Measurements from ENCODE around the gene EML6.
"Not testable (repeated sequence)": the region's sequence is repeated elsewhere in the genome, so short reads cannot be mapped to it uniquely, and the experiment has no call there.

EML6 gene

GRCh38 chr2:54845514-54845913 is 122.1 kb downstream of the EML6 start:
- DNase-seq (ENCODE audit: low read depth) = no peak

DNA sequence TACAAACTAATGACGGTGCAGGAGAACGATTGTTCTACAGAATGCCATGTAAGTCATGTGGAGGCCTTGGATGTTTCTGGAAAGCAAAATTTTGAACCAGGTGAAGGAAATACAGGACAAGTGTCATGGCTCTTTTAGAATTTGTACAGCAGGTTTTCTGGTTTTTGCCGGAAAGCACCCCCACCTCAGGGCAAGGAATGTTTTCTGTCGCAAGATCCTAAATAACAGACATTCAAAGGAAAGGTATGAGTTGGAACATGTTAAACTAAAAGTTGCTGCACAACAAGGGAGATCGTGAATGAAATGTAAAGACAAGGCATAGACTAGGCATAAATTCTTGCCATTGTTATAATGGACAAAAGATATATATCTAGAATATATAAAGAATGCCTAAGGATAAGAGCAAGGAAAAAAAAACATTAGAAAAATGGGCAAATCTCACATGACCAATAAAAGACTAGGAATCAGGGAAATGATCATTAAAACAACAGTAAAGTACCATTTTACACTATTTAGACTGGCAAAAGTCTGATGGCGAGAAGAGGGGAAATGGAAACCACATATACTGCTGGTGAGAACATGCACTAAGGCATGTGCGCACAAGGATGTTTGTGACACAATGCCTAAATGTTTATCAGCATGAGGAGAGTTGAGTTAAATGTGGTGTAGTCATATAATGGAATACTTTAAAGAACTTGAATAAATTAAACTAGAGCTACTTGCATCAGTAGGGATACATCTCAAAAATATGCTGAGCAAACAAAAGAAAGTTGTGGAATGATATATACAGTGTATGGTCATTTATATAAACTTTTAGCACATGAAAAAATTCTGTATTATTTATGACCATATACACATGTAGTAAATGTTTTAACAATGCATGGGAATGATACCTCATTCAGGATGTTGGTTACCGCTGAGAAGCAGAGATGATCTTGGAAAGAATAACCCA is 127.0 kb downstream of the EML6 start:
- no peak for DNase-seq (ENCODE audit: low read depth)

DNA sequence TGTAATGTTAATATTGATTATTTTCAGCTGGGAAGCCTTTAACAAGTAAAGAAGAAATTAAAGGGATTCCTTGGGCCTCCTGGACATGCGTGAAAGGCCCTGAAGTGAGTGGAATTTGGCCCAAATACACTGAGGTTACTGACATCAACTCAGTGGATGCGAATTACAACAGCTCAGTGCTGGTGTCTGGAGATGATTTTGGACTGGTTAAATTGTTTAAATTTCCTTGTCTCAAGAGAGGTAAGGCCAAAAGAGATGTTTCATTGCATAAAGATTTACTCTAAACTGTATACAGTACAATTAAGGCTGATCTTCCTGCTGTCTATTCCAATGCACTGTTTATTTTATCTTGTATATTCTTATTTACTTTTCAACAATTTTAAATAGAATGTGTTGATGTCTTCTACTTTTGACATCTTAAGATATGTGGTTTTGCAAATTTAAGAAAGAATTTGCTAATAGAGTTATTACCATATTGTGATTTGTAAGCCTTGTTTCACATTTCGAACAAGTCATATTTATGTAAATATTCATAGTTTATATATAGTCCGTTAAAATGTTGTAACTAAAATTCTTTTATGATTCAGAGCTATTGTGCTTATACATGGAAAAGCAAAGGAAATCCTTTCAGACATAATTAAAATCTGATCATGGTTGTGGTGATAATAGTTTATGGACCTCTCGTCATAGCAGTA is 130.3 kb downstream of the EML6 start:
- no peak for DNase-seq (ENCODE audit: low read depth)

DNA sequence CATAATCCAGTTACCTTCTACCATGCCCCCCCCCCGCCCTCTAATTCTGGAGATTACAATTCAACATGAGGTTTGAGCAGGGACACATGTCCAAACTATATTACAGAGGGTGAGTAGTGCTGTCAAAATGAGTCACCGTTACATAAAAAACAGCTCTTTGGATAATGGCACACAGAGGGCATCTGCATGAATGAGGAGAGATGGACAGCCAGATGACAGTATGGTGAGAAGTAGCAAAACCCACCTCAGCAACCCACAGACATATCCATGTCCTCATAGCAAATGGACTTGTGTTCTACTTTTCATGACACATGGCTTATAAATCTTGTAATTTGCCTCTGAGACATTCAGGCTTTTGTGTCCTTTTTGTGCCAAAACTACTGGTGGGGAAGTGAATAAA is 132.0 kb downstream of the EML6 start:
- no peak for DNase-seq (ENCODE audit: low read depth)

DNA sequence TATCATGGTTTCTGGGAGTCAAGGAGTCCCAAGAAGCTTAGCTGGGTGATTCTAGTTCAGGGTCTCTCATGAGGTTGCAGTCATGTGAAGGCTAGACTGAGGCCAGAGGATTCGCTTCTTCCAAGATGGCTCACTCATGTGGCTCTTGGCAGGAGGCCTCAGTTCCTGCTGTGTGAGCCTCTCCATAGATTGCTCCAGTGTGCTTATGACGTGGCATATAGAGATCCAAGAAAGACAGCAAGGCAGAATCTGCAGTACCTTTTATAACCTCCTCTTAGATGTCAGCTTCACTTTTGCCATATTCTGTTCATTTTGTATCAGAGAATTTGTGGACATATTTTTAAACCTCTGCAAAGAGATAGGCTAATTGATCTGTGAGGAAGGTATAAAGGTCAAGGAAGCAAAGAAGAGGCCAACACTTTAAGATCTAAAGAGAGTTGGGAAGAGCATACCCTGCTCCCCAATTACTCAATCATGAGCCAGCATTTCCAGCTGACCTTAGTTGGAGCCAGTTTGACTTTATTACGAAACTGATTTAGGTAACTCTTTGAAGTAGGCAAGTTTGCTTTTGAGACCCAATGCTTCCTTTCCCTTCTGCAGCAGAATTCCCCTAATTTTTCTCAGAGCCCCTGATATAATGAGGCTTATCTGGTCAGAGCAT is 134.7 kb downstream of the EML6 start:
- DNase-seq (ENCODE audit: low read depth) = no peak

DNA sequence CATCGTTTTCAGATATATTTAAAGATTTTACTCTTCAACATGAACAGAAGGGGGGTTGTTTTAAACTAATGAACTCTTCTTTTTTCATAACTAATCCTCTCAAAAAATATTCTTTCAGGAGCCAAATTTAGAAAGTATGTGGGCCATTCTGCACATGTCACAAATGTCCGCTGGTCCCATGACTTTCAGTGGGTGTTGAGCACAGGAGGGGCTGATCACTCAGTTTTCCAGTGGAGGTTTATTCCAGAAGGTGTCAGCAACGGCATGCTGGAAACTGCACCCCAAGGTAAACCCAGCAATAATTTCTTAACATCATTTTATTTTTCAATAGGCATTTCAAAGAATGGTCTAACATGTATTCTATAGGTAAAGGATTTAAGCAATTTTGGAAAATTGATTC is 136.0 kb downstream of the EML6 start:
- no peak for DNase-seq (ENCODE audit: low read depth)

DNA sequence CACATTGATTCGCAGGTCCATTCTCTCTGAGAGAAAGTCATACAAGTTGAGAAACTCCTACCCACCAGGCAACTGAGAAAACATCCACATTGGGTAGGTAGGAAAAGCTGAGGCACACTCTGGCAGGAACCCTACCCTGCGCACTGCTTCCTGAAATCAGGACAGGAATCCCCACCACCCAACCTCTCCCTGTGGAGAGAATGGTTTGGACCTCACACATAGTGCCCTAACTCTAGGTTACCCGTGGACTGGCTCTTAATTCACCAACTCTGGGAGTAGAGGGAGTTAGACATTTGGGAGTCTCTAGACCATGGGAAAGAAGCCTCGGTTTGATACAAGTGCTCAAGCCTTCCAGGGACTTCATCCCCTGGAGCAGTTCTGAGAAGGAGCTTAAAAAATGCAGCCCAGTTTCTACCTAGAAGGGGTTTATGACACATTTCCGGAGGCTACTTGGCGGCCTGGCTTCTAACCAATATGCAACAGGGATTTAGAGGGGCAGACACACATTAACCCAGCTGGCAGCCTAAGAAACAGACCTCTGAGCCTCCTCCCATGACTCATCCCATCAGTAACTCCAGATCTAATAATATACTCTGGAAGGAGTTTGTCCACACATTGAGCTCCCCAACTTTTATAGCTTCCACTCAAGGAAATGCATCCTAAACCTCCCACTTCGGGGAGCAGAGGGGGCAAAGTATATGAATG is 136.7 kb downstream of the EML6 start:
- DNase-seq (ENCODE audit: low read depth) = peak; percentile 62

GRCh38 chr2:54862229-54862628 is 138.8 kb downstream of the EML6 start:
- no peak for DNase-seq (ENCODE audit: low read depth)

- no peak for DNase-seq (ENCODE audit: low read depth)
Observed at GRCh38 chr2:54862742-54863141, 139.3 kb downstream of the EML6 start.

GRCh38 chr2:54863660-54864059 is 140.2 kb downstream of the EML6 start:
- DNase-seq (ENCODE audit: low read depth) = no peak

GRCh38 chr2:54864096-54864495 is 140.6 kb downstream of the EML6 start:
- no peak for DNase-seq (ENCODE audit: low read depth)

DNA sequence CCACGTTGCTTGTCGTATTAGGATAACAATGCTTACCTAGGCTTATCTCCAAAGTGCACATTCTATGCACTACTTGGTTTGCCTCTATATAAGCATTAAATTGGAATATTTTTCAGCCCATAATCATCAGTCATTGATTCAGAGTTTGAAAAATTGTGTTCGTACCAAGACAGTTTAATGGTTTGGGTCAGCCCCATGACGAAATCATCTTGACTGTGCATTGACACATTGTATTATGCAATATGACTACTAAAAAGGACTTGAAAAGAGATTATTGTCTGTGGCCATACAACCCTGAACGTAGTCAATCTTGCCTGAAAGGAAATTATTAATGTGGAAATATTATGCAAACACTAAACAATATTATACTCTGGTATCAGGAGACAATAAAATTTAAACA is 141.3 kb downstream of the EML6 start:
- no peak for DNase-seq (ENCODE audit: low read depth)

- DNase-seq (ENCODE audit: low read depth) = no peak
Observed at GRCh38 chr2:54866179-54866578, 142.7 kb downstream of the EML6 start.

DNA sequence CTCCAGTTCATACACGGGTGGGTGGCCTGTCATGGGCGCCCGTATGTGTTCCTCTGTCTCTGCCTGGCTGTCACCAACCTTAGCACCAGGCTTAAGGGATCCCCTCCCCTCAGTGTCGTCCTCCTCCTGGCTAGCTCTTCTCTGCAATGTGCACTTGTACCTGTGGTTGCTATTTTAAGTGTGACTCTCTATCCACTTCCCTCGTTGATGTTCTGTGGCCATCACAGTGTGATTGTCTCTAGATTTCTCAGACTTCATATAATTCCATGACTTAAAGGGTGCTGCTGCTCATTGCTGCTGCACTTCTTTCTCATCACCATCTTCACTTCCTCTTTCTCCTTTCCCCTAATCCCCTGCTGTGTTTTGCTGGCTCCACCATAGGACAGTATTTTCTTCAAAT is 143.4 kb downstream of the EML6 start:
- no peak for DNase-seq (ENCODE audit: low read depth)

DNA sequence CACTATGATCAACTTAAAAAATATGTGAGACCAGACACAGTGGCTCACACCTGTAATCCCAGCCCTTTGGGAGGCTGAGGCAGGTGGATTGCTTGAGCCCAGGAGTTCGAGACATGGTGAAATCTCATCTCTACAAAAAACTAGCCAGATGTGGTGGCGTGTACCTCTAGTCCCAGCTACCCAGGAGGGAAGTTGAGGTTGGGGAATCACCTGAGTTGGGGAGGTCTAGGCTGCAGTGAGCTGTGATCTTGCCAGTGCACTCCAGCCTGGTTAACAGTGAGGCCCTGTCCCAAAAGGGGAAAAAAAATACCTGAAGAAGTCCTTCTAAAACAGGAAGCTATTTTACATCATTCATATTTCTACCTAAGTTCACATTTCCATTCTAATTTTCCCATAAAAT is 144.0 kb downstream of the EML6 start:
- DNase-seq (ENCODE audit: low read depth) = no peak

DNA sequence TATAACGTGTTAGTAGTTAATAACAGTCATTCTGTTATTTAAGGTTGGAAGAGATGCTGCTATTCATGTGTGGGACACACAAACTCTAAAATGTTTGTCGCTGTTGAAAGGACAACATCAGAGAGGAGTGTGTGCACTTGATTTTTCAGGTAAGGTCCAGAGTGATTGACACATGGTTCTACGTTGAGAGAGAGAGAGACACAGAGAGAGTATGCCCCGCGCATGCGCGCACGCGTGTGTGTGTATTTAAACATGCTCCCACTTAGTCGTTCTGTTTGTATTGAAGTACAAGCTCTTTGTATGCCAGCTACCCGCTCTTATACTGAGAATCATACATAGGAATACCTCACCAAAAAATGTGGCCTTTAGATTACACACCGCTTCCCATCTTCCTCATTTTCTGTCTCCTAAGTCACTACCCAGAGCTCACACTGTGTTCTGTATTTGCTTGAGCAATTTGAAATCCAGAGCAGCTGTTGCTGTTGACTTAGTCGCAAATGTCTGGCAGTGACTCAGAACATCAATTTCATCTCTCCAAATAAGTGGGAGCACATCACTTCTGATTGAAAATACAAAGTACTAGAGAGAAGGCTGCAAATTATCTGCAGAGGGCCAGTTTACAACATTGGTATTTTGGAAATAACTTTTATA is 148.1 kb downstream of the EML6 start:
- no peak for DNase-seq (ENCODE audit: low read depth)

- DNase-seq (ENCODE audit: low read depth) = no peak
Observed at GRCh38 chr2:54872780-54873179, 149.3 kb downstream of the EML6 start.

DNA sequence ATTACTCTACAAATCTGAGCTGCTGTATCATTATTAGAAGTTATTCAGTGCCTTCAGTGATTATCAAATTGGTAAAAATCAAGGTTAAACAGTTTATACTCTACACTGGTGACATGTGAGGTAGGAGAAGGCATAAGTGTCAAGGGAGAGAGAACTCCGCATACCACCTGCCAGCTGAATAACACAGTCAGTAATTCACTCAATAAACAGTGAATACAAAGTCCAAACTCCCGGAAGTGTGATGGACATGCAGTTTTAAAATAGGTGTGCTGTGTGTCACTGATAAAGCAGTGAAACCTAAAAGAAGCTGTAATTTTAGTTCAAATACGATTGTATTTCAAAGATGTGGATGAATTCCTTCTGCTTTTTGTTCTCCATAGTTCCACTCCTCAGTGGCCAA is 149.8 kb downstream of the EML6 start:
- DNase-seq (ENCODE audit: low read depth) = not testable (repeated sequence)

DNA sequence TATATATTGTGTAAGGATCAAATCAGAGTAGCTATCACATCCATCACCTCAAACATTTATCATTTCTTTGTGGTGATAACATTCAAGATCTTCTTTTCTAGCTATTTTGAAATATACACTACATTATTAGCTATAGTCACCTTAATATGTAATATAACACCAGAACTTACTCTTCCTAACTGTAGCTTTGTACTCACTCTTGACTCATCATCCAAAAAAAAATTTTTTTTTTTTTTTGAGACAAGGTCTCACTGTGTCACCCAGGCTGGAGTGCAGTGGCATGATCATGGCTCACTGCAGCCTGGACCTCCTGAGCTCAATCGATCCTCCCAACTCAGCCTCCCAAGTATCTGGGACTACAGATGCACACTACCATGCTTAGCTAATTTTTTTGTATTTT is 153.3 kb downstream of the EML6 start:
- DNase-seq (ENCODE audit: low read depth) = no peak

GRCh38 chr2:54878182-54878581 is 154.7 kb downstream of the EML6 start:
- DNase-seq (ENCODE audit: low read depth) = no peak

GRCh38 chr2:54879032-54879431 is 155.6 kb downstream of the EML6 start:
- no peak for DNase-seq (ENCODE audit: low read depth)

All from GM04504 (cell line).